ACC112 (cell line): ENCODE results near the gene APMAP.

Experiments used
- H2AFZ ChIP-seq: fragments of 200-600 bp; sonication (generic); one replicate; pipeline ENCODE4 v1.6.0; 2017; ENCODE audit warnings: antibody characterized with exemption, low read length; ENCODE audit not compliant: unreplicated experiment
- H3K27ac ChIP-seq: fragments of 200-600 bp; sonication (generic); 2 replicates; pipeline ENCODE4 v1.5.1; 2014; ENCODE audit warnings: low read depth, mild to moderate bottlenecking, antibody characterized with exemption, low read length, moderate library complexity
- H3K27me3 ChIP-seq: fragments of 200-600 bp; sonication (generic); 2 replicates; pipeline ENCODE4 v1.6.1; 2014; ENCODE audit warnings: mild to moderate bottlenecking, antibody characterized with exemption, low read length, moderate library complexity, mixed read lengths; ENCODE audit not compliant: insufficient read depth
- H3K36me3 ChIP-seq: fragments of 200-600 bp; sonication (generic); 2 replicates; pipeline ENCODE4 v1.6.1; 2016; ENCODE audit warnings: mild to moderate bottlenecking, antibody characterized with exemption, low read length, moderate library complexity, mixed read lengths; ENCODE audit not compliant: insufficient read depth
- H3K4me1 ChIP-seq: fragments of 200-600 bp; sonication (generic); one replicate; pipeline ENCODE4 v1.6.1; 2016; ENCODE audit warnings: low read length, mixed read lengths; ENCODE audit not compliant: insufficient read depth, unreplicated experiment, control insufficient read depth
- H3K4me3 ChIP-seq: fragments of 200-600 bp; sonication (generic); 2 replicates; pipeline ENCODE4 v1.5.1; 2014; ENCODE audit warnings: mild to moderate bottlenecking, low read depth, low read length
- H3K79me2 ChIP-seq: fragments of 200-600 bp; sonication (generic); one replicate; pipeline ENCODE4 v1.6.0; 2016; ENCODE audit warnings: low read length; ENCODE audit not compliant: control insufficient read depth, unreplicated experiment, insufficient read depth

Gene APMAP

DNA sequence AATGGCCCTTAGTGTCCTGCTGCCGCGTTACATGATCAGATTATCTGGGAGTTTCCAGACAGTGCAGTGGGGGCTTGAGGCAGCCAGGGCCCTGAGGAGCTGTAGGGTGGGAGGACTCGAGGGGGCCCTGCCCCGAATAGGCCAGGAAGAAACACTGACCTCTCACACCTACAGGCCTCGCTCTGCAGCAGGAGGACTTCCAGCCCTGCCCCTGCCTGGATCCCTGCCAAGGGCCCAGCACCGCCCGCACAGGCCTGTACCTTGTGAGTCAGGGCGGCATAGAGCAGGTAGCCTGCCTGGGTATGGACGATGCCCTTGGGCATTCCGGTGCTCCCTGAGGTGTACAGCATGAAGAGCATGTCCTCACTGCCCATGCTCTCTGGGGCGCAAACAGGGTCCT is 30.1 kb upstream of the APMAP start:
- Histone ChIP-seq H3K36me3 (no peaks in the 10 kb centered on the region), H3K79me2 (no peaks in the 10 kb centered on the region)

GRCh38 chr20:25021336-25021735 is 28.8 kb upstream of the APMAP start:
- H3K27ac ChIP-seq = no peak overlapping the region
- H3K27me3 ChIP-seq = no peaks in the 10 kb centered on the region
- H3K79me2 ChIP-seq = no peaks in the 10 kb centered on the region
- no peaks in the 10 kb centered on the region for H3K36me3 ChIP-seq
- H3K4me1 ChIP-seq = no peaks in the 10 kb centered on the region
- no peak overlapping the region for H2AFZ ChIP-seq
- H3K4me3 ChIP-seq = no peak overlapping the region

More for the DNA sequence above, 30.1 kb upstream of the APMAP start:
- H3K27me3 ChIP-seq = no peaks in the 10 kb centered on the region
- no peak overlapping the region for H3K27ac ChIP-seq
- H2AFZ ChIP-seq = no peak overlapping the region
- H3K4me3 ChIP-seq = no peak overlapping the region
- no peaks in the 10 kb centered on the region for H3K4me1 ChIP-seq

DNA sequence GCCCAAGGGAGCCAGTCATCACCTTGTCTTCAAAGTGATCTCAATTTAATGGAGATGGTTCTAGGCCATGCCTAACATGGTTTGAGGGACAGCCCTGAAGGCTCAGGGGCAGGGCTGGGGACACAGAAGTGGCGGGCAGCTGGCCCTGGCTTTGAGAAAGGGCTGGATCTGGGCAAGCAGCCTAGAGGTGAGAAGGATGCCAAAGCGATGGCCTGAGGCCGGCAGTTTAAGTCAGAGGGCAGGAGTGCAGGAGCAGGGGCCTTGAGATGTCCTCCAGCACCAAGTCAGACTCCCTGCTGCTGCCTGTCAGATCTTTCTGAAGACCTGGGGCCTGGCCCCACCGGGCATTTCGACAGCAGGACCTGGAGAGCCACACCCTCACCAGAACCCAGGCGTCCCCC is 28.4 kb upstream of the APMAP start:
- H3K36me3 ChIP-seq = no peaks in the 10 kb centered on the region
- H3K27ac ChIP-seq = no peak overlapping the region
- H3K79me2 ChIP-seq = no peaks in the 10 kb centered on the region
- no peak overlapping the region for H2AFZ ChIP-seq
- no peak overlapping the region for H3K4me3 ChIP-seq
- H3K4me1 ChIP-seq = no peaks in the 10 kb centered on the region
- H3K27me3 ChIP-seq = no peaks in the 10 kb centered on the region

- Histone ChIP-seq H3K36me3 (no peaks in the 10 kb centered on the region), H3K4me3 (no peak overlapping the region), H3K4me1 (no peaks in the 10 kb centered on the region), H3K27me3 (no peaks in the 10 kb centered on the region), H2AFZ (no peak overlapping the region), H3K79me2 (no peaks in the 10 kb centered on the region), H3K27ac (no peak overlapping the region)
Measured at GRCh38 chr20:25020345-25020744, 27.8 kb upstream of the APMAP start.

DNA sequence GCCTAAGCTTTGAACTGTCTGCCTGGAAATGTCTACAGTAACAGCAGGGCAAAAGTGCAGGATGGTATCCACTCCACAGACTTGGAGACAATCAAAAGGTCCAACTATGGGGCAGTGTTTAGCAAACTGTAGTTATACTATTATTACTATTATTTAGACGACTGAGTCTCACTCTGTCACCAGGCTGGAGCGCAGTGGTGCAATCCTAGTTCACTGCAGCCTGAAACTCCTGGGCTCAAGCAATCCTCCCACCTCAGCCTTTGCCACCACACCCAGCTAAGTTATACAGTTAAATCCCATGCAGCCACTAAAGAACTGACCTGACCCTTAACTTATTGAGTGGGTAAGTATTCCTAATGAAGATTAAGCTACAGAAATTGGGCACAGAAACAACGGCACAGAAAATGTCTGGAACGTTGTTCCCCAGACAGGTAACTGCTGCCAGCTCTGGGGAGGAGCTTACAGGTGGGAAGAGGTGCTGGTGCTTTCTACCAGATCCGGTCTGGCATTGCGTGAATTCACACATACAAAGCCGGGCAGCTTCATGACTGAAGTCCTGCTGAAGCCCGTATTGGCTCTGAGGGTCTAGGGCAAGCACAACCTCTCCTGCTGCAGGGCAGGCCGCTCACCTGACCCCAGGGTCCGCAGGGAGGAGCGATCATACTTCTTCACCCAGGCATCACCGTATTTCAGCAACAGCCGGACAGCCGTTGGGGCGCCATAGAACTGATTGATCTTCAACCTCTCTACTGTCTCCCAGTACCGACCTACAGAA is 27.0 kb upstream of the APMAP start:
- Histone ChIP-seq H2AFZ (no peak overlapping the region), H3K79me2 (no peaks in the 10 kb centered on the region), H3K27me3 (no peaks in the 10 kb centered on the region), H3K27ac (no peak overlapping the region), H3K36me3 (no peaks in the 10 kb centered on the region), H3K4me1 (no peaks in the 10 kb centered on the region), H3K4me3 (no peak overlapping the region)

- H3K79me2 ChIP-seq = no peaks in the 10 kb centered on the region
- H2AFZ ChIP-seq = no peak overlapping the region
- H3K27me3 ChIP-seq = no peaks in the 10 kb centered on the region
- no peaks in the 10 kb centered on the region for H3K36me3 ChIP-seq
- H3K4me3 ChIP-seq = no peak overlapping the region
- no peak overlapping the region for H3K27ac ChIP-seq
- H3K4me1 ChIP-seq = no peaks in the 10 kb centered on the region
Measured at GRCh38 chr20:25018841-25019240, 26.3 kb upstream of the APMAP start.

DNA sequence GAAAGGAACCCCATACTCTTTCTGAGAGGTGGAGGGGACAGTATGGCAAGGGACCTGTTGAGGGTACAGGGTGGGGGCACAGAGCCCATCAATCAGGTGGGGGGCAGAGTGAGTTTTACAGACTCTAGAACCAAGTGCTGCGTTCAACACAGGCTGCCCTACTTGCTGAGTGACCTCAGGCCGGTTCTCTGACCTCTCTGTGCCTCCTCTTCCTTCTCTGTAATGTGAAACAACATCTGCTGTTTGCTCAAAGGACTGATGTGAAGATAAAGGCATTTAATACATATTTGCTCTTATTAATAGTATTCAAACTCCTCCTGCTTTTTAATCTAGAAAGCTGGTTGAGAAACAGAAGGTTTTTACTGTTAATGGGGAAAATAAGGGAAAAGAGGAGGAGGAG is 25.9 kb upstream of the APMAP start:
- H3K27me3 ChIP-seq = no peaks in the 10 kb centered on the region

GRCh38 chr20:25017257-25017803 is 24.8 kb upstream of the APMAP start:
- Histone ChIP-seq H3K4me3 (no peak overlapping the region), H3K36me3 (no peaks in the 10 kb centered on the region), H2AFZ (no peak overlapping the region), H3K27me3 (no peaks in the 10 kb centered on the region), H3K4me1 (no peaks in the 10 kb centered on the region), H3K27ac (no peak overlapping the region), H3K79me2 (no peaks in the 10 kb centered on the region)

More for the DNA sequence above, 25.9 kb upstream of the APMAP start:
- H3K4me3 ChIP-seq = no peak overlapping the region
- no peak overlapping the region for H3K27ac ChIP-seq
- no peaks in the 10 kb centered on the region for H3K36me3 ChIP-seq
- H2AFZ ChIP-seq = no peak overlapping the region
- no peaks in the 10 kb centered on the region for H3K79me2 ChIP-seq
- no peaks in the 10 kb centered on the region for H3K4me1 ChIP-seq

- no peak overlapping the region for H3K27ac ChIP-seq
- no peaks in the 10 kb centered on the region for H3K79me2 ChIP-seq
- no peaks in the 10 kb centered on the region for H3K4me1 ChIP-seq
- no peaks in the 10 kb centered on the region for H3K27me3 ChIP-seq
- no peak overlapping the region for H3K4me3 ChIP-seq
- no peaks in the 10 kb centered on the region for H3K36me3 ChIP-seq
- no peak overlapping the region for H2AFZ ChIP-seq
Measured at GRCh38 chr20:25016471-25016870, 23.9 kb upstream of the APMAP start.

DNA sequence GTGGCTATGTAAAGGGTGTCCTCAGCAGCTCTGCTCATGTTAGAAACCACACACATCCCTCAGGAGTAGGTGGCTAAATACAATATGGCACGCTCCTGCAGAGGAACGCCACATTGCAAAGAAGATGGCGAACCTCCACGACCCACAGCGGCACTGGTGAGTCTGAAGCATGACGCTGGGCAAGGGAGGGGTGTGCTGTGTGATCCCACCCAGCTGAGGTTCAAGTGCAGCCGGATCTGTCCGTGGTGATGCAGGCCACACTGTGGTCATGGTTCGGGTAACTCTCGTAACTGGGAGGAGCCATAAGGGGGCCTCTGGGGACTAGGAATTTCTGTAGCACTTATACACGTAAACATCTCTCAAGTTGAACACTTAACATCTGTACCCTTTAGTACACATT is 23.4 kb upstream of the APMAP start:
- no peak overlapping the region for H3K27ac ChIP-seq
- no peaks in the 10 kb centered on the region for H3K36me3 ChIP-seq
- no peaks in the 10 kb centered on the region for H3K27me3 ChIP-seq
- H3K4me1 ChIP-seq = no peaks in the 10 kb centered on the region
- no peak overlapping the region for H2AFZ ChIP-seq
- H3K79me2 ChIP-seq = no peaks in the 10 kb centered on the region
- no peak overlapping the region for H3K4me3 ChIP-seq

DNA sequence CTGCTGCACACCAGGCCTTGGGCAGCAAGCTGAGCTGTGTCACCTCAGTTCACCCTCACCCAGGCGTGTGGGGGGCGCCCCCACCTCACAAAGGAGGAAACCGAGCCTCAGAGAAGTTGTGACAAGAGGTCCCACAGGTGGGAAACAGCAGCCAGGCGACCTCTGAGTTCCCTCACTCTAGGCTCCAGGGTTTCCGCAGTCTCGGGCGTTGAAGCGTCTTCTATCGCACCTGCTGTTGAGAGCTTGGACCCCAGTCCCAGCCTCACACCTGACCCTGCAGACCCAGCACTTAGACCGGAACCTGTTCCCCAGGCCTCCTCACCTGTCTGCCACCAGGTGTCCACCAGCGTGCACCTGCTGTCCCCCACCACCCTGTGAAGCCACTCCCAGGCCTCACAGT is 22.3 kb upstream of the APMAP start:
- no peak overlapping the region for H2AFZ ChIP-seq
- H3K79me2 ChIP-seq = no peaks in the 10 kb centered on the region
- no peaks in the 10 kb centered on the region for H3K36me3 ChIP-seq
- no peak overlapping the region for H3K4me3 ChIP-seq
- H3K27ac ChIP-seq = no peak overlapping the region
- no peaks in the 10 kb centered on the region for H3K27me3 ChIP-seq
- H3K4me1 ChIP-seq = no peaks in the 10 kb centered on the region
